ENCODE data around the gene GRM1.

The GRM1 gene

DNA sequence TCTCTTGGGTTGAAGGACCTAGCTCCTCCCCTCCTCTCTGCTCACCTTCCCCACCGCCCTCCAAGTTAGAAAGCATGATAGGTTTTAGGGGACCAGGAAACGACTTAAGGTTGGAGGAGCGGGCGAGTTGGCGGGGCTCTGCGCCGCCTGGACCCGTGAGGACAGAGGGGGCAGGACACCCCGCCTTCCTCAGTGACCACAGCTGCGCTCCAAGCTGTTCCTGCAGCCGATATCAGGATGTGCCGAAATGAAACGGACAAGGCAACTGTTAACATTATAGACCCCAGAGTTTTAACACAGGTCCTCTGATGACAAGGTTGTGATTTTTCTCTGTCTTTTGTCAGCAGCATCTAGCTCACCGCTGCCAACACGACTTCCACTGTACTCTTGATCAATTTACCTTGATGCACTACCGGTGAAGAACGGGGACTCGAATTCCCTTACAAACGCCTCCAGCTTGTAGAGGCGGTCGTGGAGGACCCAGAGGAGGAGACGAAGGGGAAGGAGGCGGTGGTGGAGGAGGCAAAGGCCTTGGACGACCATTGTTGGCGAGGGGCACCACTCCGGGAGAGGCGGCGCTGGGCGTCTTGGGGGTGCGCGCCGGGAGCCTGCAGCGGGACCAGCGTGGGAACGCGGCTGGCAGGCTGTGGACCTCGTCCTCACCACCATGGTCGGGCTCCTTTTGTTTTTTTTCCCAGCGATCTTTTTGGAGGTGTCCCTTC is at the start of gene GRM1:
Gene GRM1 (plus strand): TSS at position 212 of the 722 bp plus-strand sequence. CDS start 456 bp downstream, at position 668.
- Mint-ChIP-seq H3K36me3 (peaks cover 1% of the 10 kb centered on the region), H3K27ac (no peak within 1 kb of the TSS), H3K27me3 (peaks cover 56% of the 10 kb centered on the region), H3K4me3 (no peak within 1 kb of the TSS), H3K4me1 (peaks cover 11% of the 10 kb centered on the region), H3K9me3 (peaks cover 11% of the 10 kb centered on the region)

DNA sequence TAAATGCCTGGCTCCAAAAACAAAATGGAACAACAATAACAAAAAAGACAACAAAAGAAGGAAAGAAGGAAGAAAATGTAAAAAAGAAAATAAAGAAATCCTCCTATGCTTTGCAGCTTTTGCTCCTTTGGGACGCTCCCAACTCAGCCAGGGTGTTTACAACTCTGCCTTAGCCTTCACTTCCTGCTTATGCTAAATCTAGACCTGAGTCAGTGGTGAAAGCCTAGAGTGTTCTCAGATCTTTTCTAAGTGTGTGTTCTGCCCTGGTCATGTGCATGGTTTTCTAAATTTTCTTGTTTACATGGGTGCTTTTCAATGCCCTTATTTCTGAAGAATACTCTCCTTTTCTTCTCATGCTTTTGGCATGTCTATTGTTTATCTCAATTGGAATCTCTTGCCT is 19.5 kb upstream of the GRM1 start:
- no peaks in the 10 kb centered on the region for H3K36me3 Mint-ChIP-seq
- H3K27ac Mint-ChIP-seq, result no peak overlapping the region
- peaks cover 3% of the 10 kb centered on the region for H3K27me3 Mint-ChIP-seq
- no peak overlapping the region for H3K4me3 Mint-ChIP-seq
- peaks cover 8% of the 10 kb centered on the region for H3K9me3 Mint-ChIP-seq
- no peaks in the 10 kb centered on the region for H3K4me1 Mint-ChIP-seq

DNA sequence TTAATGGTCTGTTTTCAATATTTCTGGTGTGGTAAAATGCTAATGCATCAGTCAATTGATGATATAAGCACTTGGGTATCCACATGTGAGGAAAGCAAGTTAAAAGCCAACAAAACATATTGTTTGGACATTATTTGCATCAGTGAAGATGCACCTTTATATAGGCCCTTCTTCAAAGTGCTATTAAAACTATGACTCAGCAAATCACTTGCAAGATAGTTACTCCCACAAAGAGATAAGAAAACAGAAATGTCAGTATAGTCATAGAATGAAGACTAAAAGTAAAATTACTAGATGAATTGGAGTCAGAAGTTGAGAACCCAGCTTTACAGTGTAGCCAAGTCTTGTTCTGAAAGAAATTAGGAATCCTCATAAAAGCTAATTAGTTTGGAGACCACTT is 14.6 kb upstream of the GRM1 start:
- Mint-ChIP-seq H3K27ac (no peak overlapping the region), H3K9me3 (peaks cover 5% of the 10 kb centered on the region), H3K4me1 (no peaks in the 10 kb centered on the region), H3K4me3 (no peak overlapping the region), H3K27me3 (peaks cover 7% of the 10 kb centered on the region), H3K36me3 (no peaks in the 10 kb centered on the region)

GRCh38 chr6:146017672-146018071 is 11.2 kb upstream of the GRM1 start:
- Mint-ChIP-seq H3K4me3 (no peak overlapping the region), H3K36me3 (no peaks in the 10 kb centered on the region), H3K9me3 (peaks cover 1% of the 10 kb centered on the region), H3K4me1 (no peaks in the 10 kb centered on the region), H3K27ac (no peak overlapping the region), H3K27me3 (peaks cover 7% of the 10 kb centered on the region)

DNA sequence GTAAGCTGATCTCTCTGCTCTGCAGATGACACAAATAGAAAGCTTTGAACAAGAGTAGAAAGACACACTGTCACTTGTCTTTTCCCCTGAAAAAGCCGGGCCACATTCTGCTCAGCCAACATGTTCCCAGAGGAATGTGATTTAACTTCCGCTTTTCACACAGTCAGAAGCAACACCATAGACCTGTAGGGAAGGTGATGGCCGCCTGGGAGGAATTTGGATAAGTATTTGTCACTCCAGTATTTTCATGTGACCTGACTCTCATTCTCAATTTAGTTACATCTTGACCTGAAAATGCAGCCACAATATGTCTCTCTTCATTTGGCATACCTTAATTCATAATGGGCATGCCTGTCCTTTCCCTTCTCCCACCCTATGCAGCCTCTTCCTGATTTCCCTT is 2.0 kb upstream of the GRM1 start:
- Mint-ChIP-seq H3K27me3 (peaks cover 58% of the 10 kb centered on the region), H3K27ac (no peak overlapping the region), H3K4me1 (peaks cover 11% of the 10 kb centered on the region), H3K4me3 (no peak overlapping the region), H3K36me3 (peaks cover 1% of the 10 kb centered on the region), H3K9me3 (peaks cover 11% of the 10 kb centered on the region)

- Mint-ChIP-seq H3K9me3 (peaks cover 11% of the 10 kb centered on the region), H3K36me3 (peaks cover 1% of the 10 kb centered on the region), H3K27me3 (peaks cover 62% of the 10 kb centered on the region), H3K4me1 (peaks cover 11% of the 10 kb centered on the region), H3K27ac (no peak overlapping the region), H3K4me3 (no peak overlapping the region)
Observed at GRCh38 chr6:146027586-146028251, 1.1 kb upstream of the GRM1 start.

DNA sequence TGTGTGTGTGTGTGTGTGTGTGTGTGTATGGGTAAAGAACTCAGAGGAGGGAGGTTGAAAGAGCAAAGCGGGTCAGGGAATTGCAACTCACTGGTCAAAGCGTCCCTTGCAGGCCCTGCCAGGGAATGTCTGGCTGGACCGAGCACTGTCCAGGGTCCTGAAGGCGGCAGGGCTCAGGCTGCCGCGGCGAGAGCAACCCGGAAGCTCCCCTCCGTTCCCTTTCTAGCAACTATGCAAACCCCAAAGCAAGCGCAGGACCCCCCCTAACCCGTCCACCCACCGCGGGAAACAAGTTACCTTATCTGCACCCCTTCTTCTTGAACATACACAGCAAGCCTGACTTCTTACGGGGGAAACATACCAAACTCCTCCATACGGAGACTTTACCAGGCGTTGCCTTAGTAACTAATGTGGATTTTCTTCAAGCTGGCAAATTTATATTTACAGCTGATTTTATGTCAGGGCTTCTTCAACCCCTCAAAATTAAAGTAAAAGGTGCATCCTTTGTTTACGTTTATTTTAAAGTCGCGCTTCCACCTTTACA is 538 bp upstream of the GRM1 start:
- H3K4me3 Mint-ChIP-seq, result no peak overlapping the region
- no peak overlapping the region for H3K27ac Mint-ChIP-seq
- peaks cover 11% of the 10 kb centered on the region for H3K9me3 Mint-ChIP-seq
- H3K4me1 Mint-ChIP-seq, result peaks cover 11% of the 10 kb centered on the region
- H3K36me3 Mint-ChIP-seq, result peaks cover 1% of the 10 kb centered on the region
- peaks cover 56% of the 10 kb centered on the region for H3K27me3 Mint-ChIP-seq

- Mint-ChIP-seq H3K27ac (no peak overlapping the region), H3K27me3 (peaks cover 55% of the 10 kb centered on the region), H3K4me1 (peaks cover 11% of the 10 kb centered on the region), H3K4me3 (no peak overlapping the region), H3K36me3 (peaks cover 1% of the 10 kb centered on the region), H3K9me3 (peaks cover 10% of the 10 kb centered on the region)
Observed at GRCh38 chr6:146029573-146030184, 817 bp downstream of the GRM1 start.

GRCh38 chr6:146032387-146032786 is 3.5 kb downstream of the GRM1 start:
- Mint-ChIP-seq H3K4me3 (no peak overlapping the region), H3K27me3 (peaks cover 37% of the 10 kb centered on the region), H3K9me3 (no peaks in the 10 kb centered on the region), H3K4me1 (peaks cover 11% of the 10 kb centered on the region), H3K36me3 (no peaks in the 10 kb centered on the region), H3K27ac (no peak overlapping the region)

GRCh38 chr6:146040360-146040759 is 11.5 kb downstream of the GRM1 start:
- Mint-ChIP-seq H3K4me3 (no peak overlapping the region), H3K36me3 (no peaks in the 10 kb centered on the region), H3K4me1 (no peaks in the 10 kb centered on the region), H3K9me3 (peaks cover 17% of the 10 kb centered on the region), H3K27me3 (peaks cover 4% of the 10 kb centered on the region), H3K27ac (no peak overlapping the region)

GRCh38 chr6:146041282-146041681 is 12.4 kb downstream of the GRM1 start:
- no peak overlapping the region for H3K4me3 Mint-ChIP-seq
- no peaks in the 10 kb centered on the region for H3K4me1 Mint-ChIP-seq
- no peak overlapping the region for H3K27ac Mint-ChIP-seq
- H3K36me3 Mint-ChIP-seq, result no peaks in the 10 kb centered on the region
- peaks cover 17% of the 10 kb centered on the region for H3K9me3 Mint-ChIP-seq
- H3K27me3 Mint-ChIP-seq, result peaks cover 4% of the 10 kb centered on the region

DNA sequence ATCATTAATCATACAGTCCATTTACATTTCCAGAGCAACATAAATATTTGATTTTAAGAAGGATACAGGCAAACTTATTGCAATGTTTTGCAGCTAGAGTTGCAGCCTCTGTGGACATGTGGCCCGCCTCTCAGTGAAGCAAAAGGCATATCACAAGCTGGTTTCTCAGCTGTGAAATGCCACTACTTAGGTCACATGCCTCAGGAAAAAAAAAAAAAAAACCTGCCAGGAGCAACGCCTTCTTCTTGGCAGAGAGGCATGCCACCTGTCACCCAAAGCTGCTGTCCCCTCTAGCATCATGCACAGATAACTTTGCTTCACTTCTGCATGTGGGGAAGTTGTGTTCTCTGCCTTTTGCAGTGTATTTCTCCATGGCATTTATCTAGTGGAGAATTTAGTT is 18.5 kb downstream of the GRM1 start:
- Mint-ChIP-seq H3K27ac (no peak overlapping the region), H3K36me3 (no peaks in the 10 kb centered on the region), H3K4me3 (no peak overlapping the region), H3K4me1 (no peaks in the 10 kb centered on the region), H3K9me3 (no peaks in the 10 kb centered on the region), H3K27me3 (peaks cover 8% of the 10 kb centered on the region)

DNA sequence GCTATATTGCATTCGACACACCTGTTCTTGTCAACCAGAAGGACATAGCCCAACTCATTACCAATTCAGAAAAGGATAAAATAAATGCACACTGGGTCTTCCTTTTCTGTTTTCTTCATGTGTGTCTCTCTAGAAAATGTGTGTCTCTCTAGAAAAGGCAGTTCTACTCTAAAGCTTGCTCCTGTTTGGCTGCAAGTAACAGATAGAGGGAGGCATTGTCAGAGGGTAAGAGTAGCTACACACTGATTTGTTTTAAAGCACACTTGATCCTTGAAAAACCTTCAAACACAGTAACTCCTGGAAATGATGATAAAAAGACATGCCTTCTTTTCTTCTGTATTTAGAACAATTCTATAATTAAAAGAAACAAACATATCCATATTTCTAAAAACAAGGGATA is 21.3 kb downstream of the GRM1 start:
- peaks cover 10% of the 10 kb centered on the region for H3K27me3 Mint-ChIP-seq
- H3K4me3 Mint-ChIP-seq, result no peak overlapping the region

DNA sequence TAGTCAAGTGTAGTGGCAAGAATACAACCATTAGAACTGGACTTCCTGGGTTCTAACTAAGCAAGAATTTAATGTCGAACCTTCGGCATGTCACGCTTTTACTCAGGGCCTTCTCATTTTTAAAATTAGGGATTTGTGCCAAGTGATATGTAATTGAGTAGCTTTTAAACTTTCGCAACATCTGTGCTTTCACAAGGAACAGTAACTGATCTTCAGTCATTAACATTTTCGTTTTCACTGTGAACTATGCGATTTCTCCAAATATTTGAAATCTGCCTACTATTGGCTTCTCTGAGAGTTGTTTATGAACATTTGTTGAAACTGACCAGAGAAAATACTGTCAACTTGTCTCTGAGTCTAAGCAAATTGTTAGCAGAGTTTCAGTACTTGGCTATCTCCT is 27.6 kb downstream of the GRM1 start:
- Mint-ChIP-seq H3K9me3 (no peaks in the 10 kb centered on the region), H3K36me3 (no peaks in the 10 kb centered on the region), H3K4me3 (no peak overlapping the region), H3K4me1 (no peaks in the 10 kb centered on the region), H3K27me3 (peaks cover 9% of the 10 kb centered on the region), H3K27ac (no peak overlapping the region)

More for the DNA sequence above, 21.3 kb downstream of the GRM1 start:
- no peaks in the 10 kb centered on the region for H3K36me3 Mint-ChIP-seq
- no peak overlapping the region for H3K27ac Mint-ChIP-seq
- no peaks in the 10 kb centered on the region for H3K9me3 Mint-ChIP-seq
- H3K4me1 Mint-ChIP-seq, result no peaks in the 10 kb centered on the region

DNA sequence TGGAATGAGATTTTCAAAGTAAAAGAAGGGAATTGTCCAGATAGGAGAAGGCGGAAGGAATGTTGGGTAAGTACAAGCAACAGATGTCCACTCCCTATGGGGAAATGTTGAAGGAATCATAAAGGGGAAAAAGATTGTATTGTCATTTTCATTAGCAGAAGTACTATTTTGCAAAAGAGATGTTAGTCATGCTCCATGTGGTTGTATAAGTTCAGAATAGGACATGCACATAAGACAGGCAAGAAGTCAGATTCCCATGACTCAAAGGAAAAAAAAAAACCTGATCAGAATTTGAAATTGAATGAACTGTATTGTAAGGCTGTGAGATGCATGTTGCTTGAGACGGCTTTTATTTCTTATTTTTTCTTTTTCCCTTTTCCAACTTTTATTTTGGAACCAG is 36.8 kb downstream of the GRM1 start:
- H3K4me3 Mint-ChIP-seq, result no peak overlapping the region
- no peaks in the 10 kb centered on the region for H3K36me3 Mint-ChIP-seq
- H3K4me1 Mint-ChIP-seq, result no peaks in the 10 kb centered on the region
- no peaks in the 10 kb centered on the region for H3K9me3 Mint-ChIP-seq
- H3K27ac Mint-ChIP-seq, result no peak overlapping the region
- peaks cover 10% of the 10 kb centered on the region for H3K27me3 Mint-ChIP-seq

DNA sequence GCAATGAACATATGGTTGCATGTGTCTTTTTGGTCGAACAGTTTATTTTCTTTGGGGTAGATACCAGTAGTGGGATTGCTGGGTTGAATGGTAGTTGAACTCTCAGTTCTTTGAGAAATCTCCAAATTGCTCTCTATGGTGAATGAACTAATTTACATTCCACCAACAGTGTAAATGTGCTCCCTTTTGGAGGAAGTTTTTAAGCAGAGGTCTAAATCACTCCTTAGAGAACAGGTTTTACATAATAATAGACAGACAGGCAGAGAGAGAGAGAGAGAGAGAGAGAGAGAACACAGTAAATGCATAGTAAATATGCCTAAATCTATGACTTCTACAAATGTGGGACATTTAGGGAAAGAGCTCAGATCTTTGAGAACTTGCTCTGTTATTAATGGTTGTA is 37.6 kb downstream of the GRM1 start:
- peaks cover 10% of the 10 kb centered on the region for H3K27me3 Mint-ChIP-seq
- no peaks in the 10 kb centered on the region for H3K9me3 Mint-ChIP-seq
- H3K36me3 Mint-ChIP-seq, result no peaks in the 10 kb centered on the region
- H3K4me3 Mint-ChIP-seq, result no peak overlapping the region
- no peak overlapping the region for H3K27ac Mint-ChIP-seq
- no peaks in the 10 kb centered on the region for H3K4me1 Mint-ChIP-seq

All from activated naive CD4-positive, alpha-beta T cell treated with anti-CD3 and anti-CD28 coated beads, Interleukin-2, amount 50 U/mL, for 24 hours (primary cell).